K562 (cell line): ENCODE measurements around the gene VPS13D. TPM values are rescaled to one million over a fixed set of nuclear protein-coding genes. Genes with fewer than 3 reads are reported as not detected.

Experiments
- BRCA1 ChIP-seq, 2 experiments: fragments of 450-650 bp in 1 of 2; sonication (generic) in 1 of 2; formaldehyde crosslinking in 1 of 2; IDR thresholded peaks; 2 replicates each; pipeline versions ENCODE4 v1.5.0 to v1.6.1; 2017 to 2020; ENCODE audit warnings: mild to moderate bottlenecking in 1 of 2, missing genetic modification reagents in 1 of 2
- BRD9 ChIP-seq: fragments of 450-650 bp; IDR thresholded peaks from 2 replicates; pipeline ENCODE4 v1.6.1; 2018; ENCODE audit warnings: low read depth; ENCODE audit not compliant: partially characterized antibody
- EGR1 ChIP-seq: fragments of 450-650 bp; conservative IDR thresholded peaks from 2 replicates; pipeline ENCODE4 v1.6.1; 2017; ENCODE audit warnings: mild to moderate bottlenecking
- ELF1 ChIP-seq: fragments of 200-800 bp; sonication (Bioruptor generic); IDR thresholded peaks from 2 replicates; pipeline ENCODE4 v1.6.1; 2016; ENCODE audit warnings: missing genetic modification characterization, missing compliant biosample characterization
- HES1 ChIP-seq: fragments of 450-650 bp; IDR thresholded peaks from 2 replicates; pipeline ENCODE4 v1.6.1; 2016; ENCODE audit warnings: low read depth, mild to moderate bottlenecking, moderate library complexity
- KLF16 ChIP-seq: IDR thresholded peaks from 2 replicates; pipeline ENCODE4 v1.6.1; 2016; ENCODE audit warnings: antibody characterized with exemption
- LEF1 ChIP-seq: fragments of 450-650 bp; IDR thresholded peaks from 2 replicates; pipeline ENCODE4 v1.6.1; 2016; ENCODE audit warnings: mild to moderate bottlenecking
- MAFG ChIP-seq: fragments of 450-650 bp; conservative IDR thresholded peaks from 2 replicates; pipeline ENCODE4 v1.6.1; 2016; ENCODE audit warnings: missing genetic modification characterization, missing compliant biosample characterization
- MAFK ChIP-seq: IDR thresholded peaks from 2 replicates; pipeline ENCODE4 v1.6.1; 2011; ENCODE audit warnings: low read length, improper control_type of control experiment
- MIER1 ChIP-seq: fragments of 450-650 bp; IDR thresholded peaks from 2 replicates; pipeline ENCODE4 v1.6.1; 2016; ENCODE audit warnings: antibody characterized with exemption, mild to moderate bottlenecking, low read depth
- POLR2A ChIP-seq: fragments of 450-650 bp; conservative IDR thresholded peaks from 2 replicates; pipeline ENCODE4 v1.6.1; 2016
- SIN3B ChIP-seq: fragments of 450-650 bp; IDR thresholded peaks from 2 replicates; pipeline ENCODE4 v1.6.1; 2017; ENCODE audit warnings: low read depth, mild to moderate bottlenecking, moderate library complexity
- SMC3 ChIP-seq: conservative IDR thresholded peaks from 2 replicates; pipeline ENCODE4 v1.6.1; 2011; ENCODE audit warnings: low read depth, low read length, improper control_type of control experiment; ENCODE audit not compliant: insufficient read depth
- STAT5B ChIP-seq: fragments of 250-450 bp; sonication (Bioruptor Pico); IDR thresholded peaks from 2 replicates; pipeline ENCODE4 v1.8.0; 2021; ENCODE audit warnings: mild to moderate bottlenecking, inconsistent platforms
- TOE1 ChIP-seq, 2 experiments: fragments of 450-650 bp in 1 of 2; sonication (generic) in 1 of 2; formaldehyde crosslinking in 1 of 2; IDR thresholded peaks; 2 replicates each; pipeline versions ENCODE4 v1.7.1 to v1.8.0; 2016 to 2022; ENCODE audit warnings: borderline replicate concordance in 2 of 2, mild to moderate bottlenecking in 2 of 2, antibody characterized with exemption in 1 of 2, inconsistent platforms in 1 of 2, low read depth in 1 of 2, missing genetic modification reagents in 1 of 2, moderate library complexity in 1 of 2
- U2AF2 ChIP-seq: fragments of 200-400 bp; formaldehyde crosslinking; optimal IDR thresholded peaks from 2 replicates; pipeline ENCODE3; 2017; ENCODE audit warnings: low read depth, mild to moderate bottlenecking, low read length
- USF2 ChIP-seq: sonication (generic); formaldehyde crosslinking; IDR thresholded peaks from 2 replicates; pipeline ENCODE4 v1.5.0; 2020; ENCODE audit warnings: missing genetic modification reagents
- YBX1 ChIP-seq: fragments of 450-650 bp; IDR thresholded peaks from 2 replicates; pipeline ENCODE4 v1.7.1; 2016; ENCODE audit warnings: mild to moderate bottlenecking
- ZNF239 ChIP-seq: fragments of 250-450 bp; sonication (Bioruptor Pico); IDR thresholded peaks from 2 replicates; pipeline ENCODE4 v1.4.0; 2020; ENCODE audit warnings: mild to moderate bottlenecking
- ZNF639 ChIP-seq, 2 experiments: fragments of 200-800 bp in 1 of 2; sonication (Bioruptor generic) in 1 of 2; sonication (generic) in 1 of 2; formaldehyde crosslinking in 1 of 2; IDR thresholded peaks in 1 of 2; conservative IDR thresholded peaks in 1 of 2; 2 replicates each; pipeline versions ENCODE4 v1.5.0 to v1.6.1; 2016 to 2020; ENCODE audit warnings: missing compliant biosample characterization in 1 of 2, missing genetic modification characterization in 1 of 2, missing genetic modification reagents in 1 of 2
- ZNF717 ChIP-seq: fragments of 250-450 bp; sonication (Bioruptor Pico); IDR thresholded peaks from 2 replicates; pipeline ENCODE4 v1.5.0; 2021
- polyA plus RNA-seq, 8 experiments: library from polyadenylated mRNA; depleted of rRNA in 4 of 8; stranded (reverse) in 5 of 8; unstranded in 3 of 8; fragments of >200 nt; fragmentation: Nextera tagmentation in 2 of 8; fragmentation: Illumina TruSeq in 1 of 8; extraction: Ambion mirVana in 2 of 8; extraction: Trizol in 1 of 8; gene quantifications; 2 replicates each; pipeline versions ENCODE4 v1.2.1 to v1.2.3, GENCODE V29; 2011 to 2014; ENCODE audit warnings: inconsistent platforms in 1 of 8, missing spikeins in 1 of 8
- total RNA-seq, 7 experiments: library from RNA; depleted of rRNA in 6 of 7; stranded (reverse); fragments of >200 nt in 6 of 7; fragmentation: Illumina TruSeq in 2 of 7; extraction: Trizol in 2 of 7; gene quantifications; 2 replicates each; pipeline versions ENCODE4 v1.2.1 to v1.2.3, GENCODE V29; 2011 to 2021; ENCODE audit warnings: low replicate concordance in 1 of 7
- TF ChIP-seq, protein P1 (sequence below): fragments of 250-450 bp; sonication (Bioruptor Pico); IDR thresholded peaks from 2 replicates; pipeline ENCODE4 v1.8.0; 2021; ENCODE audit warnings: mild to moderate bottlenecking, moderate library complexity
- TF ChIP-seq, protein P2 (sequence below): IDR thresholded peaks from 2 replicates; pipeline ENCODE4 v1.6.1; 2011; ENCODE audit not compliant: insufficient read length; ENCODE audit errors: extremely low read depth
- TF ChIP-seq, protein P3 (sequence below), 2 experiments: fragments of 450-650 bp; IDR thresholded peaks; 2 replicates each; pipeline ENCODE4 v1.6.1; 2016

The VPS13D gene
- total and polyA plus RNA-seq, 9 of the 15 experiments (the other 6 are each of a cell fraction or from before 2014, with no cell fraction given), result 6.1 to 51.5 (median 38.5) TPM

DNA sequence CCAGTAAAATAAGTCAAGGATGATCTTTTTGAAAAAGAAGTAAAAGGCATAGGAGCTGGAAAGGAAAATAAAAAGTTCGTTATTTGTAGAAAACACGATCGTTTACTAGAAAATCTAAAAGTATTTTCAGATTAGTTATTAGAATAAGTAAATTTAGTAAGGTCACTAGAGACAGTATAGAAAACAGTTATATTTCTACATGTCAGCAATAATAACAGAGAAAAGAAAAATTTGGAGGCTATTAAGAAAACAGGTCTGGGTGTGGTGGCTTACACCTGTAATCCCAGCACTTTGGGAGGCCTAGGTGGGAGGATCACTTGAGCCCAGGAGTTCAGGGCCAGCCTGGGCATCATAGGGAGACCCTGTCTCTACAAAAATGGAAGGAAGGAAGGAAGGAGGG lies 181.3 kb downstream of the VPS13D start (continued):
- TF ChIP-seq BRCA1 (IDR thresholded peaks at IDR 0.05), result no peak
- no peak for TF ChIP-seq BRCA1 (CRISPR knock-in tag; IDR thresholded peaks at IDR 0.05)
- no peak for TF ChIP-seq STAT5B (CRISPR knock-in tag)
- TF ChIP-seq MAFK, result peak; percentile 42; the same call in 1 of the 2 replicates
- TF ChIP-seq, protein P1, sequence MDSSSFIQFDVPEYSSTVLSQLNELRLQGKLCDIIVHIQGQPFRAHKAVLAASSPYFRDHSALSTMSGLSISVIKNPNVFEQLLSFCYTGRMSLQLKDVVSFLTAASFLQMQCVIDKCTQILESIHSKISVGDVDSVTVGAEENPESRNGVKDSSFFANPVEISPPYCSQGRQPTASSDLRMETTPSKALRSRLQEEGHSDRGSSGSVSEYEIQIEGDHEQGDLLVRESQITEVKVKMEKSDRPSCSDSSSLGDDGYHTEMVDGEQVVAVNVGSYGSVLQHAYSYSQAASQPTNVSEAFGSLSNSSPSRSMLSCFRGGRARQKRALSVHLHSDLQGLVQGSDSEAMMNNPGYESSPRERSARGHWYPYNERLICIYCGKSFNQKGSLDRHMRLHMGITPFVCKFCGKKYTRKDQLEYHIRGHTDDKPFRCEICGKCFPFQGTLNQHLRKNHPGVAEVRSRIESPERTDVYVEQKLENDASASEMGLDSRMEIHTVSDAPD, result no peak
- TF ChIP-seq SIN3B, result no peak
- TF ChIP-seq POLR2A, result no peak
- TF ChIP-seq MAFG (tag), result peak; percentile 58; the same call in 1 of the 2 replicates
- TF ChIP-seq U2AF2, result no peak
- no peak for TF ChIP-seq USF2 (CRISPR knock-in tag)
- no peak for TF ChIP-seq ZNF717 (CRISPR knock-in tag)
- no peak for TF ChIP-seq MIER1
- no peak for TF ChIP-seq ELF1 (tag)
- no peak for TF ChIP-seq ZNF639 (CRISPR knock-in tag; conservative IDR thresholded peaks at IDR 0.05 in 1 of 2, IDR thresholded peaks at IDR 0.05 in 1 of 2)
- no peak for TF ChIP-seq TOE1 (IDR thresholded peaks at IDR 0.05; ENCODE audit: borderline replicate concordance)
- TF ChIP-seq TOE1 (CRISPR knock-in tag; IDR thresholded peaks at IDR 0.05; ENCODE audit: borderline replicate concordance, low read depth), result no peak
- TF ChIP-seq KLF16, result no peak
- TF ChIP-seq SMC3, result no peak
- no peak for TF ChIP-seq ZNF239 (CRISPR knock-in tag)
- TF ChIP-seq BRD9, result no peak
- no peak for TF ChIP-seq LEF1
- TF ChIP-seq, protein P2, sequence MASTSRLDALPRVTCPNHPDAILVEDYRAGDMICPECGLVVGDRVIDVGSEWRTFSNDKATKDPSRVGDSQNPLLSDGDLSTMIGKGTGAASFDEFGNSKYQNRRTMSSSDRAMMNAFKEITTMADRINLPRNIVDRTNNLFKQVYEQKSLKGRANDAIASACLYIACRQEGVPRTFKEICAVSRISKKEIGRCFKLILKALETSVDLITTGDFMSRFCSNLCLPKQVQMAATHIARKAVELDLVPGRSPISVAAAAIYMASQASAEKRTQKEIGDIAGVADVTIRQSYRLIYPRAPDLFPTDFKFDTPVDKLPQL, result no peak
- no peak for TF ChIP-seq YBX1
- TF ChIP-seq HES1, result no peak
- TF ChIP-seq, protein P3, sequence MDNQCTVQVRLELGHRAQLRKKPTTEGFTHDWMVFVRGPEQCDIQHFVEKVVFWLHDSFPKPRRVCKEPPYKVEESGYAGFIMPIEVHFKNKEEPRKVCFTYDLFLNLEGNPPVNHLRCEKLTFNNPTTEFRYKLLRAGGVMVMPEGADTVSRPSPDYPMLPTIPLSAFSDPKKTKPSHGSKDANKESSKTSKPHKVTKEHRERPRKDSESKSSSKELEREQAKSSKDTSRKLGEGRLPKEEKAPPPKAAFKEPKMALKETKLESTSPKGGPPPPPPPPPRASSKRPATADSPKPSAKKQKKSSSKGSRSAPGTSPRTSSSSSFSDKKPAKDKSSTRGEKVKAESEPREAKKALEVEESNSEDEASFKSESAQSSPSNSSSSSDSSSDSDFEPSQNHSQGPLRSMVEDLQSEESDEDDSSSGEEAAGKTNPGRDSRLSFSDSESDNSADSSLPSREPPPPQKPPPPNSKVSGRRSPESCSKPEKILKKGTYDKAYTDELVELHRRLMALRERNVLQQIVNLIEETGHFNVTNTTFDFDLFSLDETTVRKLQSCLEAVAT (IDR thresholded peaks at IDR 0.05), result no peak
- TF ChIP-seq EGR1, result no peak
